Left renal cortex interstitium (tissue), 4 donors: ENCODE results near the gene RAB3B. TPM values are rescaled to one million over a fixed set of nuclear protein-coding genes. Genes with fewer than 3 reads are reported as not detected.
"Not testable (repeated sequence)": the region's sequence is repeated elsewhere in the genome, so short reads cannot be mapped to it uniquely, and the experiment has no call there.

Source experiments
- DNase-seq, 4 donors: peaks; one replicate each; pipeline ENCODE4 v3.0.0-alpha.2; 2013; ENCODE audit warnings: low read depth in 4 of 4, low spot score in 2 of 4, missing footprints in 1 of 4
- polyA plus RNA-seq, 4 donors: library from polyadenylated mRNA; unstranded; fragments of 120-200 nt; gene quantifications; one replicate each; pipeline ENCODE4 v1.2.1, GENCODE V29; 2013; ENCODE audit not compliant: insufficient read length in 4 of 4

The RAB3B gene
- polyA plus RNA-seq: 1 to 10 TPM; 3.7 to 5.9 (median 4.9) TPM

GRCh38 chr1:51990478-51990965, at the start of gene RAB3B:
RAB3B (minus strand) TSS chr1:51990700; CDS start chr1:51977117, 13,583 bp downstream.
- peak; percentile 19 to 64 (median 46) for DNase-seq

DNA sequence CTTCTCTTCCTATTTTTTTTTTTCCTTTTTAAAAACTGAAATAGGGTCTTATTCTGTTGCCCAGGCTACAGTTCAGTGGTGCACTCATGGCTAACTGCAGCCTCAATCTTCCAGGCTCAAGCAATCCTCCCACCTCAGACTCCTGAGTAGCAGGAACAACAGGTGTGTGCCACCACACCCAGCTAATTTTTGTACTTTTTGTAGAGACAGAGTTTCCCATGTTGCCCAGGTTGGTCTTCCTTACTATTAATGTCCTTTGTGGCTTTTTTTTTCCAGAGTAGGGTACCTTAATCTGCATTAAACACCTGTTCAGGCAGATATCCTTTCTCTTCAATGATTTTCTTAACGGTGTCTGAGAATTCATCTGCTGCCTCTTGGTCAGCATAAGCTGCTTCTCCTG, 47.4 kb upstream of the RAB3B start:
- DNase-seq: no peak

GRCh38 chr1:52037402-52037814, 46.9 kb upstream of the RAB3B start:
- DNase-seq: no peak

DNA sequence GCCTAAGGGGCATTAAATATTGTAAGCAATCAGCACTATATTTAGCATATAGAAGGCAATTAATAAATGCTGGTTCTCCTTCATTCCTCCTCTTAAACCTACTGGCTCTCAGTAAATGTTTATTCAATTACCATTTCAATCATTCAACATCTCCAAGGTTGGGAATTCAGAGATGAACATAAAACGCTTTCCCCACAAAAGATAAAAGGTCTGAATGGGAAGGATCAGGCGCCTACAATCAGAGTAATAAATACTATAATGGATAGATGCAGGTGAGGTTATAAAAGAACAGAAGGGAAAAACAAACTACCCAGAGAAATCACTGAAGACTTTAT, 43.5 kb upstream of the RAB3B start:
- DNase-seq: no peak

- peak; percentile 74 to 85 (median 78) for DNase-seq
Observed at GRCh38 chr1:52033190-52034049, 42.9 kb upstream of the RAB3B start, which contains the start of gene KTI12. KTI12 (minus strand) TSS chr1:52033810; CDS start chr1:52033761, 49 bp downstream.

- DNase-seq: no peak
Observed at GRCh38 chr1:52032785-52033131, 42.3 kb upstream of the RAB3B start.

DNA sequence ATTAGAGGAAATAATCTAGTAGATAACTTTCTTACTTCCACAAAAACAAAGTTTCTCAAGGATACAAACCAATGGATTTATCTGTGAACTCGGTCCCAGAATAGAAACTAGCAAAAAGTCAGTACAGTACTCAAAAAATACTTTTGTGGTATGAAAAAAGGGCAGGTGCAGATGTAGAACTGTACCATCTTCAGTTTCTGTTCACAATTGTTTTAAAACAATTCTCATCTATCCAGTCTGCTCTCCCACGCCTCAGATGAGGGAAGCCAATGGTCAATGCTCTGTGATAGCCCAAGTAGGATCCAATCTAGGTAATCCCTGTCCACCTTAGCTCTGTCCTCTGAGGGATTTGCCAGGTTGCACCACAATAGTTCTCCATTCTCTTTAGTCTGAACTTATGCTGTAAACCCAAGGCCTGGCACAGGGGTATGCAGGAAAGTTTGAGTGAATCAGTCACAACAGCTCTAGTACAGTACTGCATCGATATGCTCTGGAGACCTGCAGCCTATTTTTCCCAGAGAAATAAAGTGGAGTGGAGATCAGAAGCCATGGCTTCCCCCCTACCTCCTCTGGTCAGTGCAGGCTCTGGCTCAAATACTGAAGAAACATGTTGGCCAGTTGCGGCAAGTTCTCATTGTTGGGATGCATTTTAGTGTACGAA, 41.8 kb upstream of the RAB3B start:
- no peak for DNase-seq

GRCh38 chr1:52028839-52029238, 38.3 kb upstream of the RAB3B start:
- DNase-seq: not testable (repeated sequence)

DNA sequence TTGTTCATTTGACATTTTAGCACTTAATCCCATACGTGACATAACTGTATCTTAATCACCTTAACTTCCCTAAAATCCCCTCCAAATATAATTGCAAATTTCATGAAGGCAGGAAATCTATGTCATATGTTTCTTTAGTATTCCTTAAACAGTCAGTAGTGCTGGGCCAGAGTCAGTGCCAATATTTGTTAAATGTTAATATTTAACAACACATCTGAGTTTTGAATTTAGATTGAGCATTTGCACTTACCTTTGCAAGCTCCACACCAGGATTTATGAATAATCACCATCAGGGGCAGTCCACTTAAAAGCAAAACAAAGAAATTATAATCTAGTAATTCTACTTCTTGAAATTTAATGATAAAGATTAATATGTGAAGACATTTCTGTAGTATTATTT, 37.8 kb upstream of the RAB3B start:
- no peak for DNase-seq

DNA sequence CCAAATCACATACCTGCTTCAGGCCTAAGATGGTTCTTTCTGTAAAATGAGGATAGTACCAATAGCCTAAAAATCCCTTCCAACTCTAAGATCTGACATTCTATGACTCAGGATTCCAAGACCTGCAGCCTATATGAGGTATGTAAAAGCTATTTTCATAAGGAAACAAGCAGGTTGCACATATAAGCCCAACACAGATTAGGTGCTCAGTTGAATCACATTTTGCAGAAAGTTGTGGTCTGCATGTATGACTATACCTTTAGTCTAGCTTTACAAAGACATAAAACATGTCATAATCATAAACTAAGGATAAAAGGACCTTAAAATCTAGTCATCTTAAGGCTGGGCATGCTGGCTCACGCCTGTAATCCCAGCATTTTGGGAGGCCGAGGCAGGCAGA, 35.8 kb upstream of the RAB3B start:
- DNase-seq: no peak

- no peak for DNase-seq
Observed at GRCh38 chr1:52022133-52022532, 31.6 kb upstream of the RAB3B start.

DNA sequence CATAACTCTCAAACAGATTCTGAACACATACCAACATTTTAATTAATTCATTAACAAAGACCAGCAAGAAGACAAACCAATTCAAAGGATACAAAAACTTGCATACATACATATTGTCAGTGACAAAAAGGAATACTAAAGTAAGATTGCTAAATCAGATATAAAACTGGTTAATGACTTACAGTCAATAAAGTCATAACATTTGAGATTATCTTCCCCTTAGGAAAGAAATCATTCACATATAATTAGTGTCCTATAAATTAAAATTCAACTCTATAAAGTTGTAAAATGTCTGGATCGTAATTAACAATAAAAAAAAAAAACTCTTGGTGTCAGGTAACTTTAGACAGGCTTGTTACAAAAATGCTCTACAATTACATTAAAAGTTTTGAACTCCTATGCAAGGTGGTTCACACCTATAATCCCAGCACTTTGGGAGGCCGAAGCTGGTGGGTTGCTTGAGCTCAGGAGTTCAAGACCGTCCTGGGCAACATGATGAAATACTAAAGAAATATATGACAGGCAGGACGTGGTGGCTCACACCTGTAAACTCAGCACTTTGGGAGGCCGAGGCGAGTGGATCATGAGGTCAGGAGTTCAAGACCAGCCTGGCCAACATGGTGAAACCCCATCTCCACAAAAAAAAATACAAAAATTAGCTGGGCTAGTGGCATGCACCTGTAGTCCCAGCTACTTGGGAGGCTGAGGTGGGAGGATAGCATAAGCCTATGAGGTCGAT, 17.7 kb upstream of the RAB3B start:
- DNase-seq: no peak

GRCh38 chr1:52007215-52008002, 16.9 kb upstream of the RAB3B start:
- DNase-seq: no peak

GRCh38 chr1:52006081-52006553, 15.6 kb upstream of the RAB3B start:
- DNase-seq: not testable (repeated sequence)

GRCh38 chr1:52005548-52005947, 15.0 kb upstream of the RAB3B start:
- not testable (repeated sequence) for DNase-seq

DNA sequence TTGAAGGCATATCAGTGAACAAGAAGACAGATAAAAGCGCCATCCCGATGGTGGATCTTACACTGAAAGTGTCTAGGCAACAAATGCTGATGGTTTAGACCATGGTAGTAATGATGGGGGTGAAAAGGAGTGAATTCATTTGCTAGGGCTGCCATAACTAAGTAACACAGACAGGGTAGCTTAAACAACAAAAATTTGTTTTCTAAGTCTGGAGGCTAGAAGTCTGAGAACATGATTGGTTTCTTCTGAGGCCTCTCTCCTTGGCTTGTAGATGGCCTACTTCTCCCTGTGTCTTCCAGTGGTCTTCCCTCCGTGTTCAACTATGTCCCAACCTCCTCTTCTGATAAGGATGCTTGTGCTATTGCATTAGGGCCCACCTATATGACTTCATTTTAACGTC, 13.4 kb upstream of the RAB3B start:
- no peak for DNase-seq

GRCh38 chr1:52002038-52002917, 11.8 kb upstream of the RAB3B start:
- peak; percentile 58 to 87 (median 62) for DNase-seq

DNA sequence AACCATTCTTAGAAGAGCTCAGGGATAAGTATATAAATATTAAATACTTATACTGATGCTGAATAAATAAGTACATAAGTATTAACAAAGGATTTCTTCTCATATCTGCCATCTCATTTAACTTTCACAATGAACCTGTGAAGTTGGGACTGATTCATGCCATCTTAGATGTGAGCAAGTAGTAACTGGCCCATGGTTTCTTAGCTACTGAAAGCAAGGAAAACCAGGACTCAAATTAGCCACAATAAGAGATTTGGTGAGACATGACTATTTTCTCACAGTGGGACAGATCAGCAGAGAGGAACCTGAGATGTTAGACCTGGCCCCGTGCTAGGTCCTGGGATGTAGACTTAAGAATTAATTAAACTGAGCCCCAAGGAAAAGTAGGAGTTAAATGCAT, 8.2 kb upstream of the RAB3B start:
- no peak for DNase-seq

DNA sequence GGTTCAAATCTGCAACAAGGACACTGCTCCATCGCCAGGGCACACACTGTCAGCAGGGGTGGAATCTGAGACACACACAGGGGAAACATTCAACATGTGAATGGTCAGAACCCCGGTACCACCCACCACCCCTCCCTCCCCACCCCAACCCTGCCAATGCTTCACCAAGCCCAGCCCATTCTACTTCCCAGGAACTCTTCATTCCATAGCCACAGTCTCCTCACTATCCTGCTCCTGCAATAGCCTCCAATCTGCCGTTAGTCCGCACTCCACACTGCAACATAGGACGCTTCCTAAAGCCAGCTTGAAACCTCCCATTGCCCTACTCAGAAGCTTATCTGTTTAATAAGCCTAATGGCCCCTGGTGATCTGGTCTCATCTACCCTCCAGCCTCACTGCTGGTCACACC, 7.5 kb upstream of the RAB3B start:
- DNase-seq: no peak
